NB4 (cell line): ENCODE measurements around the gene POLR1G.

Source experiments
- DNase-seq: peaks from one replicate; pipeline ENCODE4 v3.0.0; 2010; ENCODE audit warnings: low read depth
- H3K4me3 ChIP-seq: one replicate; pipeline ENCODE4 v1.5.1; 2011; ENCODE audit warnings: mild to moderate bottlenecking, low read depth, low read length, moderate library complexity
- CTCF ChIP-seq: IDR thresholded peaks from one replicate; pipeline ENCODE4 v1.5.1; 2012; ENCODE audit warnings: low read depth, low read length
- MAX ChIP-seq: IDR thresholded peaks from 2 replicates; pipeline ENCODE4 v1.6.1; 2011; ENCODE audit warnings: low read depth, low read length
- MYC ChIP-seq: IDR thresholded peaks from 2 replicates; pipeline ENCODE4 v1.6.1; 2011; ENCODE audit warnings: low read depth, low read length
- POLR2A ChIP-seq: IDR thresholded peaks from 2 replicates; pipeline ENCODE4 v1.6.1; 2011; ENCODE audit warnings: mild to moderate bottlenecking; ENCODE audit not compliant: insufficient read length; ENCODE audit errors: extremely low read depth

Gene POLR1G

GRCh38 chr19:45451850-45452387 lies 45.5 kb downstream of the POLR1G start:
- H3K4me3 ChIP-seq = no peak overlapping the region
- TF ChIP-seq MAX (no peak), POLR2A (no peak), MYC (no peak), CTCF (no peak)
- DNase-seq = no peak

GRCh38 chr19:45455707-45456499 lies 49.5 kb downstream of the POLR1G start:
- H3K4me3 ChIP-seq = no peak overlapping the region
- peak; percentile 92 for DNase-seq
- TF ChIP-seq MAX = peak; percentile 75
- TF ChIP-seq MYC = no peak; the same call in 1 of the 2 replicates
- TF ChIP-seq CTCF = no peak
- TF ChIP-seq POLR2A = no peak

GRCh38 chr19:45456500-45456815 lies 50.0 kb downstream of the POLR1G start:
- TF ChIP-seq CTCF (no peak), MYC (no peak), MAX (no peak), POLR2A (no peak)
- H3K4me3 ChIP-seq = no peak overlapping the region
- no peak for DNase-seq

GRCh38 chr19:45457776-45458175 lies 51.3 kb downstream of the POLR1G start:
- no peak overlapping the region for H3K4me3 ChIP-seq
- no peak for TF ChIP-seq CTCF
- no peak for DNase-seq
